ENCODE results near the gene RPL10. TPM values are rescaled to one million over a fixed set of nuclear protein-coding genes. Genes with fewer than 3 reads are reported as not detected.

The RPL10 gene
- total and polyA plus RNA-seq, 9 of the 15 experiments (the other 6 are each of a cell fraction or from before 2014, with no cell fraction given): 3,774 to 7,600 (median 5,014) TPM

DNA sequence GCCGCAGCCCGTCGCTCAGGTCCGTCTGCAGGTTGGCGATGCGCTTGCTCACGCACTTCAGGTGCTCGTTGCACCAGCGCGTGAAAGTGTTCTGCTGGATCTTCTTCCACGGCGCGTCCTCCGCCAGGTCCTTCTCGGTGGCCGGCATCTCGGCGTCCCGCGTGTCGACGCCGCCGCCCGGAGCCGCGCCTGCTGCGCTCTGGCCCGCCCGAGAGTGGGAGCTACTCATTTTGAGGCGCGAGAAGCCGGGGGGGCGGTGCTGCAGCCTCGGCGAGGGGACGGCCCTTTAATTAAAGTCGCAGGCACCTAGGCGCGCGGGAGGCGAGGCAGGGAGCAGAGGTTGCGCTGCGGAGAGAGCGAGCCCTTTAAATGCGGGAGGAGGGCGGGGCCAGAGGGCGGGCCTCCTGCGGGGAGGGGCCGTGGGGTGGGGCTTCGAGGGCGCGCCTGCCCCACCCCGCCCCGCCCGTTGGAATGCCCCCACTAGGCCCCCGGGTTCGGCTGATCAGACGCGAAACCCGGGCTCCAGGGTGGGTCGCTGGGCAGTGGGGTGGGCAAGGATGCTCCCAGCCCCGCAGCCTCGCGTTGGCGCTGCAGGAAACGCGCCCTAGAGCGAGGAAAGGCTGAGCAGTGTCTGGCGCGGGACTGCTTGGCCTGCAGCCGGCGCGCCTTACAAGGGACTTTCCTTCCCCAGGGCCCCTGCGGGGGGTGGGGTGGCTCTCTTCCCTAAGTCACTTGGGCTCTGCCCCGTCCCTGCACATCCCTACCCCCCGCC lies 27.0 kb upstream of the RPL10 start (continued):
- TF ChIP-seq ZBTB43 (CRISPR knock-in tag; IDR thresholded peaks at IDR 0.05) (no peak), POLR2B (IDR thresholded peaks at IDR 0.05; ENCODE audit: low read depth, partially characterized antibody) (peak; percentile 98), ZSCAN29 (IDR thresholded peaks at IDR 0.05) (no peak), RFX5 (IDR thresholded peaks at IDR 0.05; ENCODE audit: low read depth, low read length) (no peak), ARID1B (IDR thresholded peaks at IDR 0.05) (0 out of 2 replicates have a peak, but pooled peaks have one; percentile 14), NEUROD1 (IDR thresholded peaks at IDR 0.05; ENCODE audit: borderline replicate concordance, low read depth, low read length, partially characterized antibody) (peak; percentile 91), TCF7L2 (IDR thresholded peaks at IDR 0.05; ENCODE audit: low read depth, low read length) (no peak), RBFOX2 (IDR thresholded peaks at IDR 0.05; ENCODE audit: low read depth, low read length) (peak; percentile 92), MCM3 (IDR thresholded peaks at IDR 0.05) (no peak), ZNF274 (IDR thresholded peaks at IDR 0.05; ENCODE audit: borderline replicate concordance, low read depth, low read length) (no peak), SAP30 (IDR thresholded peaks at IDR 0.05; ENCODE audit: borderline replicate concordance, insufficient read depth, low read depth, low read length, poor library complexity, severe bottlenecking) (peak; percentile 7), BDP1 (IDR thresholded peaks at IDR 0.05; ENCODE audit: insufficient read depth, insufficient read length) (no peak), KAT8 (IDR thresholded peaks at IDR 0.05; ENCODE audit: low read depth) (no peak), ZNF436 (CRISPR knock-in tag; IDR thresholded peaks at IDR 0.05) (0 out of 2 replicates have a peak, but pooled peaks have one; percentile 24)
- TF ChIP-seq, protein P1, sequence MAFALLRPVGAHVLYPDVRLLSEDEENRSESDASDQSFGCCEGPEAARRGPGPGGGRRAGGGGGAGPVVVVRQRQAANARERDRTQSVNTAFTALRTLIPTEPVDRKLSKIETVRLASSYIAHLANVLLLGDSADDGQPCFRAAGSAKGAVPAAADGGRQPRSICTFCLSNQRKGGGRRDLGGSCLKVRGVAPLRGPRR (CRISPR knock-in tag; IDR thresholded peaks at IDR 0.05): no peak
- TF ChIP-seq, protein P2, sequence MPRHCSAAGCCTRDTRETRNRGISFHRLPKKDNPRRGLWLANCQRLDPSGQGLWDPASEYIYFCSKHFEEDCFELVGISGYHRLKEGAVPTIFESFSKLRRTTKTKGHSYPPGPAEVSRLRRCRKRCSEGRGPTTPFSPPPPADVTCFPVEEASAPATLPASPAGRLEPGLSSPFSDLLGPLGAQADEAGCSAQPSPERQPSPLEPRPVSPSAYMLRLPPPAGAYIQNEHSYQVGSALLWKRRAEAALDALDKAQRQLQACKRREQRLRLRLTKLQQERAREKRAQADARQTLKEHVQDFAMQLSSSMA (CRISPR knock-in tag; IDR thresholded peaks at IDR 0.05): peak; percentile 81
- TF ChIP-seq, protein P3, sequence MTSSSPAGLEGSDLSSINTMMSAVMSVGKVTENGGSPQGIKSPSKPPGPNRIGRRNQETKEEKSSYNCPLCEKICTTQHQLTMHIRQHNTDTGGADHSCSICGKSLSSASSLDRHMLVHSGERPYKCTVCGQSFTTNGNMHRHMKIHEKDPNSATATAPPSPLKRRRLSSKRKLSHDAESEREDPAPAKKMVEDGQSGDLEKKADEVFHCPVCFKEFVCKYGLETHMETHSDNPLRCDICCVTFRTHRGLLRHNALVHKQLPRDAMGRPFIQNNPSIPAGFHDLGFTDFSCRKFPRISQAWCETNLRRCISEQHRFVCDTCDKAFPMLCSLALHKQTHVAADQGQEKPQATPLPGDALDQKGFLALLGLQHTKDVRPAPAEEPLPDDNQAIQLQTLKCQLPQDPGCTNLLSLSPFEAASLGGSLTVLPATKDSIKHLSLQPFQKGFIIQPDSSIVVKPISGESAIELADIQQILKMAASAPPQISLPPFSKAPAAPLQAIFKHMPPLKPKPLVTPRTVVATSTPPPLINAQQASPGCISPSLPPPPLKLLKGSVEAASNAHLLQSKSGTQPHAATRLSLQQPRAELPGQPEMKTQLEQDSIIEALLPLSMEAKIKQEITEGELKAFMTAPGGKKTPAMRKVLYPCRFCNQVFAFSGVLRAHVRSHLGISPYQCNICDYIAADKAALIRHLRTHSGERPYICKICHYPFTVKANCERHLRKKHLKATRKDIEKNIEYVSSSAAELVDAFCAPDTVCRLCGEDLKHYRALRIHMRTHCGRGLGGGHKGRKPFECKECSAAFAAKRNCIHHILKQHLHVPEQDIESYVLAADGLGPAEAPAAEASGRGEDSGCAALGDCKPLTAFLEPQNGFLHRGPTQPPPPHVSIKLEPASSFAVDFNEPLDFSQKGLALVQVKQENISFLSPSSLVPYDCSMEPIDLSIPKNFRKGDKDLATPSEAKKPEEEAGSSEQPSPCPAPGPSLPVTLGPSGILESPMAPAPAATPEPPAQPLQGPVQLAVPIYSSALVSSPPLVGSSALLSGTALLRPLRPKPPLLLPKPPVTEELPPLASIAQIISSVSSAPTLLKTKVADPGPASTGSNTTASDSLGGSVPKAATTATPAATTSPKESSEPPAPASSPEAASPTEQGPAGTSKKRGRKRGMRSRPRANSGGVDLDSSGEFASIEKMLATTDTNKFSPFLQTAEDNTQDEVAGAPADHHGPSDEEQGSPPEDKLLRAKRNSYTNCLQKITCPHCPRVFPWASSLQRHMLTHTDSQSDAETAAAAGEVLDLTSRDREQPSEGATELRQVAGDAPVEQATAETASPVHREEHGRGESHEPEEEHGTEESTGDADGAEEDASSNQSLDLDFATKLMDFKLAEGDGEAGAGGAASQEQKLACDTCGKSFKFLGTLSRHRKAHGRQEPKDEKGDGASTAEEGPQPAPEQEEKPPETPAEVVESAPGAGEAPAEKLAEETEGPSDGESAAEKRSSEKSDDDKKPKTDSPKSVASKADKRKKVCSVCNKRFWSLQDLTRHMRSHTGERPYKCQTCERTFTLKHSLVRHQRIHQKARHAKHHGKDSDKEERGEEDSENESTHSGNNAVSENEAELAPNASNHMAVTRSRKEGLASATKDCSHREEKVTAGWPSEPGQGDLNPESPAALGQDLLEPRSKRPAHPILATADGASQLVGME (CRISPR knock-in tag; IDR thresholded peaks at IDR 0.05): no peak
- TF ChIP-seq, protein P4, sequence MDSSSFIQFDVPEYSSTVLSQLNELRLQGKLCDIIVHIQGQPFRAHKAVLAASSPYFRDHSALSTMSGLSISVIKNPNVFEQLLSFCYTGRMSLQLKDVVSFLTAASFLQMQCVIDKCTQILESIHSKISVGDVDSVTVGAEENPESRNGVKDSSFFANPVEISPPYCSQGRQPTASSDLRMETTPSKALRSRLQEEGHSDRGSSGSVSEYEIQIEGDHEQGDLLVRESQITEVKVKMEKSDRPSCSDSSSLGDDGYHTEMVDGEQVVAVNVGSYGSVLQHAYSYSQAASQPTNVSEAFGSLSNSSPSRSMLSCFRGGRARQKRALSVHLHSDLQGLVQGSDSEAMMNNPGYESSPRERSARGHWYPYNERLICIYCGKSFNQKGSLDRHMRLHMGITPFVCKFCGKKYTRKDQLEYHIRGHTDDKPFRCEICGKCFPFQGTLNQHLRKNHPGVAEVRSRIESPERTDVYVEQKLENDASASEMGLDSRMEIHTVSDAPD (CRISPR knock-in tag; IDR thresholded peaks at IDR 0.05): no peak

Measured in K562 (cell line).